Astrocyte (in vitro differentiated cells and primary cell): ENCODE data around the gene TUT1. TPM values are rescaled to one million over a fixed set of nuclear protein-coding genes. Genes with fewer than 3 reads are reported as not detected.

Experiments used
- DNase-seq: peaks from one replicate; pipeline ENCODE4 v3.0.0-alpha.2; 2010; ENCODE audit warnings: low read depth
- FAIRE-seq: peaks from 2 replicates; lab custom pipeline; 2011; peaks lifted over from hg19 to GRCh38; lab: Jason Lieb, UNC
- H2AFZ ChIP-seq: 2 replicates; pipeline ENCODE4 v1.6.0; 2012; ENCODE audit warnings: low read depth, low read length, inconsistent platforms
- H3K27ac ChIP-seq: 2 replicates; pipeline ENCODE4 v1.5.1; 2011; ENCODE audit warnings: low read depth, low read length, inconsistent platforms
- H3K27me3 ChIP-seq: 2 replicates; pipeline ENCODE4 v1.6.0; 2011; ENCODE audit warnings: low read length, inconsistent platforms; ENCODE audit not compliant: insufficient read depth
- H3K36me3 ChIP-seq: 2 replicates; pipeline ENCODE4 v1.5.1; 2011; ENCODE audit warnings: low read length, inconsistent platforms; ENCODE audit not compliant: insufficient read depth
- H3K4me1 ChIP-seq: 2 replicates; pipeline ENCODE4 v1.5.1; 2011; ENCODE audit warnings: low read length, inconsistent platforms; ENCODE audit not compliant: insufficient read depth
- H3K4me2 ChIP-seq: 2 replicates; pipeline ENCODE4 v1.6.0; 2012; ENCODE audit warnings: low read length, inconsistent platforms
- H3K4me3 ChIP-seq: 2 replicates; pipeline ENCODE4 v1.5.1; 2011; ENCODE audit warnings: low read depth, mild to moderate bottlenecking, low read length, inconsistent platforms; ENCODE audit not compliant: insufficient read depth
- H3K79me2 ChIP-seq: 2 replicates; pipeline ENCODE4 v1.6.0; 2012; ENCODE audit warnings: mild to moderate bottlenecking, low read length, inconsistent platforms; ENCODE audit not compliant: insufficient read depth
- H3K9ac ChIP-seq: 2 replicates; pipeline ENCODE4 v1.6.0; 2012; ENCODE audit warnings: mild to moderate bottlenecking, low read length, inconsistent platforms
- H3K9me3 ChIP-seq: 2 replicates; pipeline ENCODE4 v1.5.1; 2012; ENCODE audit warnings: low read depth, mild to moderate bottlenecking, low read length, inconsistent platforms; ENCODE audit not compliant: insufficient read depth
- H4K20me1 ChIP-seq: 2 replicates; pipeline ENCODE4 v1.6.0; 2012; ENCODE audit warnings: low read length, inconsistent platforms; ENCODE audit not compliant: insufficient read depth
- H3K27ac Mint-ChIP-seq: one replicate; pipeline ENCODE4 v1.8.0; 2021; ENCODE audit warnings: mild to moderate bottlenecking, mixed read lengths; ENCODE audit not compliant: unreplicated experiment
- H3K27me3 Mint-ChIP-seq: one replicate; pipeline ENCODE4 v1.8.0; 2021; ENCODE audit warnings: low read depth, mixed read lengths; ENCODE audit not compliant: unreplicated experiment
- H3K36me3 Mint-ChIP-seq: one replicate; pipeline ENCODE4 v1.8.0; 2021; ENCODE audit warnings: low read depth, mixed read lengths; ENCODE audit not compliant: unreplicated experiment
- H3K4me1 Mint-ChIP-seq: one replicate; pipeline ENCODE4 v1.8.0; 2021; ENCODE audit warnings: low read depth, mixed read lengths; ENCODE audit not compliant: unreplicated experiment
- H3K4me3 Mint-ChIP-seq: one replicate; pipeline ENCODE4 v1.8.0; 2021; ENCODE audit warnings: mild to moderate bottlenecking, moderate library complexity, mixed read lengths; ENCODE audit not compliant: unreplicated experiment
- H3K9me3 Mint-ChIP-seq: one replicate; pipeline ENCODE4 v1.8.0; 2021; ENCODE audit warnings: mild to moderate bottlenecking, mixed read lengths; ENCODE audit not compliant: unreplicated experiment
- EZH2 ChIP-seq: IDR thresholded peaks from 2 replicates; pipeline ENCODE4 v1.6.1; 2012; ENCODE audit warnings: mild to moderate bottlenecking, low read length, inconsistent platforms; ENCODE audit not compliant: insufficient read depth
- total RNA-seq: library from RNA; stranded (reverse); gene quantifications from 2 replicates; pipeline ENCODE4 v1.2.1, GENCODE V29; 2021
- TF ChIP-seq, protein P1 (sequence below): IDR thresholded peaks from 2 replicates; pipeline ENCODE4 v1.5.1; 2011; ENCODE audit warnings: low read depth, mild to moderate bottlenecking, inconsistent platforms, low read length, moderate library complexity; ENCODE audit not compliant: insufficient read depth

TUT1 gene
- total RNA-seq, 1 donor from 2014 or later: 18.3 TPM

DNA sequence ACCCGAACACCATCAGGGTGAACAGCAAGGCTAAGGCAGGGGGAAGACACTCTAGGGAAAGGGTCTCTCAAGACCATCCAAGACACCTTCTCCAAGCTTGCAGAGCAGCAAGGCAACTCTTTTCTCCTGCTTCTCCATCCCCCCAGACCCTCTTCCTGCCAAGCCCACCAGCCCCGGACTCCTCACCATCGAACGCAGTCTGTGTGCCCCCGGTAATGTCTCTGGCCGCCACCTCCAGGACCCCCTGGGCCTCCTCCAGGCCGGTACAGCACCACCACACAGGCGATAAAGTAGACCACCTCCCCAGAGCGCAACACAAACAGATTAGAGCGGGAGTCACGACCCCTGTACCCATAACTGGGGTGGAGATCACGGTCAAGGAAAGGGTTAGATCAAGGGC lies 17.5 kb upstream of the TUT1 start:
- Histone ChIP-seq H3K9ac (no peak overlapping the region), H3K9me3 (no peaks in the 10 kb centered on the region), H2AFZ (no peak overlapping the region), H4K20me1 (peaks cover 6% of the 10 kb centered on the region), H3K4me2 (no peak overlapping the region), H3K79me2 (peaks cover 9% of the 10 kb centered on the region), H3K27me3 (no peaks in the 10 kb centered on the region), H3K27ac (no peak overlapping the region), H3K36me3 (peaks cover 8% of the 10 kb centered on the region), H3K4me3 (no peak overlapping the region), H3K4me1 (peaks cover 11% of the 10 kb centered on the region)
- H3K4me3 Mint-ChIP-seq: peak overlapping the region; percentile 6
- H3K9me3 Mint-ChIP-seq: no peaks in the 10 kb centered on the region
- TF ChIP-seq, protein P1, sequence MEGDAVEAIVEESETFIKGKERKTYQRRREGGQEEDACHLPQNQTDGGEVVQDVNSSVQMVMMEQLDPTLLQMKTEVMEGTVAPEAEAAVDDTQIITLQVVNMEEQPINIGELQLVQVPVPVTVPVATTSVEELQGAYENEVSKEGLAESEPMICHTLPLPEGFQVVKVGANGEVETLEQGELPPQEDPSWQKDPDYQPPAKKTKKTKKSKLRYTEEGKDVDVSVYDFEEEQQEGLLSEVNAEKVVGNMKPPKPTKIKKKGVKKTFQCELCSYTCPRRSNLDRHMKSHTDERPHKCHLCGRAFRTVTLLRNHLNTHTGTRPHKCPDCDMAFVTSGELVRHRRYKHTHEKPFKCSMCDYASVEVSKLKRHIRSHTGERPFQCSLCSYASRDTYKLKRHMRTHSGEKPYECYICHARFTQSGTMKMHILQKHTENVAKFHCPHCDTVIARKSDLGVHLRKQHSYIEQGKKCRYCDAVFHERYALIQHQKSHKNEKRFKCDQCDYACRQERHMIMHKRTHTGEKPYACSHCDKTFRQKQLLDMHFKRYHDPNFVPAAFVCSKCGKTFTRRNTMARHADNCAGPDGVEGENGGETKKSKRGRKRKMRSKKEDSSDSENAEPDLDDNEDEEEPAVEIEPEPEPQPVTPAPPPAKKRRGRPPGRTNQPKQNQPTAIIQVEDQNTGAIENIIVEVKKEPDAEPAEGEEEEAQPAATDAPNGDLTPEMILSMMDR: no peak
- no peak for TF ChIP-seq EZH2
- H3K4me1 Mint-ChIP-seq: peaks cover 13% of the 10 kb centered on the region
- H3K27ac Mint-ChIP-seq: no peak overlapping the region
- DNase-seq: no peak
- no peaks in the 10 kb centered on the region for H3K27me3 Mint-ChIP-seq
- FAIRE-seq: no peak
- H3K36me3 Mint-ChIP-seq: peaks cover 20% of the 10 kb centered on the region

DNA sequence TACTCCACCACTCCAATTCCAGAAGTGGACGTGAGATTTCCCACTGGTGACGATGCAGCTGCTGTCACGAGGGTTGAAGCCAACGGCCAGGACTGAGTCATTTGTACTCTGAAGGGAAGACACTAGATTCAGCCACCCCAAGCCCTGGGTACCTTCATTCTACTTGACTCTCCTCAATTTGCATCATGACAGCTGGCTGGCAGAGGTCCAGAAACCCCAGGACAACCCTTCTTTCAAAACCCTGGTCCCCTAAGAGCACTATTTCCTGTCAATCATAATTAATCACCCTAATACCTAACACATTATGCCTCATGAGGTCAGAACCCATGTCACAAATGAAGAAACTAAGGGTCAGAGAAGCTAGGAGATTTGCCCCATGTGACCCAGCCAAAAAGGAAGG lies 16.4 kb upstream of the TUT1 start:
- Histone ChIP-seq H3K4me3 (no peak overlapping the region), H3K4me2 (no peak overlapping the region), H3K79me2 (peaks cover 9% of the 10 kb centered on the region), H3K9ac (no peak overlapping the region), H3K36me3 (peaks cover 8% of the 10 kb centered on the region), H4K20me1 (peaks cover 13% of the 10 kb centered on the region), H3K4me1 (peaks cover 14% of the 10 kb centered on the region), H3K27me3 (no peaks in the 10 kb centered on the region), H2AFZ (no peak overlapping the region), H3K9me3 (no peaks in the 10 kb centered on the region), H3K27ac (no peak overlapping the region)
- DNase-seq (no peak), FAIRE-seq (no peak)
- Mint-ChIP-seq H3K9me3 (no peaks in the 10 kb centered on the region), H3K27me3 (peaks cover 6% of the 10 kb centered on the region), H3K27ac (no peak overlapping the region), H3K4me3 (no peak overlapping the region), H3K4me1 (peaks cover 13% of the 10 kb centered on the region), H3K36me3 (peaks cover 26% of the 10 kb centered on the region)
- TF ChIP-seq EZH2: no peak
- TF ChIP-seq, protein P1: no peak

DNA sequence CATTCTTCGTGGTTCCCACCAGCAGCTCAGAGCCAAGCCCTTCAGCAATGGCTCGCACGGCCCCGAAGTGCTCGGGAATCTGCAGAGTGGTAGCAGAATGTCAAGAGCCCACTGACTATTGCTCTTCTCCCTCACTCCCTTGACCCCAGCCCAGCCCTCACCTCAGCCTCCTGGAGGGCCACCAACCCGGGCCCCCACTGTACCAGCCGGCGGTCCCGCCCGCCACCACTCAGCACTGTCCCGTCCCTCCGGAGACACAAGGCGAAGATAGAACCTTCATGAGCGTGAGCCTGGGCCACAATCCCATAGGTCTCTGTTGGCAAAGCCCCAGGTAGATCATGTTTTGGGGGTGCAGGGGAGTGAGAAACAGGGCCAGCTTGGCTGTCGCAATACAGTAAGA lies 14.6 kb upstream of the TUT1 start:
- DNase-seq: no peak
- H3K4me3 ChIP-seq: no peak overlapping the region
- H3K27me3 Mint-ChIP-seq: peaks cover 6% of the 10 kb centered on the region
- H3K36me3 ChIP-seq: peaks cover 8% of the 10 kb centered on the region
- no peaks in the 10 kb centered on the region for H3K27me3 ChIP-seq
- H3K9me3 Mint-ChIP-seq: no peaks in the 10 kb centered on the region
- peaks cover 6% of the 10 kb centered on the region for H3K4me1 Mint-ChIP-seq
- H4K20me1 ChIP-seq: peaks cover 13% of the 10 kb centered on the region
- no peak overlapping the region for H3K4me2 ChIP-seq
- H2AFZ ChIP-seq: no peak overlapping the region
- H3K4me1 ChIP-seq: peaks cover 11% of the 10 kb centered on the region
- no peak overlapping the region for H3K9ac ChIP-seq
- no peak overlapping the region for H3K27ac Mint-ChIP-seq
- peaks cover 30% of the 10 kb centered on the region for H3K36me3 Mint-ChIP-seq
- TF ChIP-seq, protein P1: no peak
- TF ChIP-seq EZH2: no peak
- peaks cover 14% of the 10 kb centered on the region for H3K79me2 ChIP-seq
- no peaks in the 10 kb centered on the region for H3K9me3 ChIP-seq
- FAIRE-seq: no peak
- H3K4me3 Mint-ChIP-seq: no peak overlapping the region
- H3K27ac ChIP-seq: no peak overlapping the region
